ENCODE data around the gene MAST4.

MAST4 gene

GRCh38 chr5:66949066-66949465 lies 352.9 kb downstream of the MAST4 start:
- TF ChIP-seq, protein P1, sequence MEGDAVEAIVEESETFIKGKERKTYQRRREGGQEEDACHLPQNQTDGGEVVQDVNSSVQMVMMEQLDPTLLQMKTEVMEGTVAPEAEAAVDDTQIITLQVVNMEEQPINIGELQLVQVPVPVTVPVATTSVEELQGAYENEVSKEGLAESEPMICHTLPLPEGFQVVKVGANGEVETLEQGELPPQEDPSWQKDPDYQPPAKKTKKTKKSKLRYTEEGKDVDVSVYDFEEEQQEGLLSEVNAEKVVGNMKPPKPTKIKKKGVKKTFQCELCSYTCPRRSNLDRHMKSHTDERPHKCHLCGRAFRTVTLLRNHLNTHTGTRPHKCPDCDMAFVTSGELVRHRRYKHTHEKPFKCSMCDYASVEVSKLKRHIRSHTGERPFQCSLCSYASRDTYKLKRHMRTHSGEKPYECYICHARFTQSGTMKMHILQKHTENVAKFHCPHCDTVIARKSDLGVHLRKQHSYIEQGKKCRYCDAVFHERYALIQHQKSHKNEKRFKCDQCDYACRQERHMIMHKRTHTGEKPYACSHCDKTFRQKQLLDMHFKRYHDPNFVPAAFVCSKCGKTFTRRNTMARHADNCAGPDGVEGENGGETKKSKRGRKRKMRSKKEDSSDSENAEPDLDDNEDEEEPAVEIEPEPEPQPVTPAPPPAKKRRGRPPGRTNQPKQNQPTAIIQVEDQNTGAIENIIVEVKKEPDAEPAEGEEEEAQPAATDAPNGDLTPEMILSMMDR (IDR thresholded peaks at IDR 0.05; ENCODE audit: low read depth, low read length): no peak
- H3K4me3 ChIP-seq (ENCODE audit: low read depth, low read length): no peak overlapping the region

- TF ChIP-seq, protein P1 (IDR thresholded peaks at IDR 0.05; ENCODE audit: low read depth, low read length): no peak
- H3K4me3 ChIP-seq (ENCODE audit: low read depth, low read length): no peak overlapping the region
Observed at GRCh38 chr5:66952153-66952552, 356.0 kb downstream of the MAST4 start.

GRCh38 chr5:66956439-66956838 lies 360.2 kb downstream of the MAST4 start:
- TF ChIP-seq, protein P1 (IDR thresholded peaks at IDR 0.05; ENCODE audit: low read depth, low read length): no peak
- H3K4me3 ChIP-seq (ENCODE audit: low read depth, low read length): no peak overlapping the region

GRCh38 chr5:66958201-66958979 lies 362.2 kb downstream of the MAST4 start:
- H3K4me3 ChIP-seq (ENCODE audit: low read depth, low read length): peak overlapping the region; percentile 61
- TF ChIP-seq, protein P1 (IDR thresholded peaks at IDR 0.05; ENCODE audit: low read depth, low read length): no peak

DNA sequence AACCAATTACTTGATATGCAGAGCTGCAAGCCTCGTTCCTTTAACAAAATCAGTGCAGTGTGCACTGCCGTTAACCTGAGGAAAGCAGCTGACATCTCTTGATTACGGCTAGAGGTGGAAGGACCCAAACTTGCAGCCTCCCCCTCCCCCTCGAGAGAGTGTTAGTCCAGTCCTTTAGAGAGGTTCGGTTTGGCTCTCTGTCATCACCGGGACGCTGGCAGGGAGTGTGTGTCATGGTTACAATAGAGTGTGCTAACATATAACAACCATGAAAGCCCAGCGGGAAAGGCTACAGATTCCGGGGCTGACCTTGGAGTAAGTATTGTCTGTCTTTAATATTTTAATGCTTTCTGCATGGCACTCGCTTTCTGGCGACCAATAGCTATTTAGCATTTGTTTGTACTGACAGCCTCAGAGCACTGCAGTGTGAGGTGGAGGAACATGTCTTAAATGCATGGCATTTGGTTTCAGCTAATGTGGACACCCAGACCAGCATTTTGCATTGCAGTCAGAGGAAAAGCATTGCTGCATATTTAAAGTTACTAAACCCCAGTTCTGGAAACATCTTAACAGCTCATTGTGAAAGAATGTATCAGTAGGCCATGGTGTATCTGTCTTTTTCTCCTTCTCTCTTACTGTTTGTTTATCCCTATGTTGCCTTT lies 362.9 kb downstream of the MAST4 start:
- H3K4me3 ChIP-seq (ENCODE audit: low read depth, low read length): peak overlapping the region; percentile 61
- TF ChIP-seq, protein P1 (IDR thresholded peaks at IDR 0.05; ENCODE audit: low read depth, low read length): no peak

DNA sequence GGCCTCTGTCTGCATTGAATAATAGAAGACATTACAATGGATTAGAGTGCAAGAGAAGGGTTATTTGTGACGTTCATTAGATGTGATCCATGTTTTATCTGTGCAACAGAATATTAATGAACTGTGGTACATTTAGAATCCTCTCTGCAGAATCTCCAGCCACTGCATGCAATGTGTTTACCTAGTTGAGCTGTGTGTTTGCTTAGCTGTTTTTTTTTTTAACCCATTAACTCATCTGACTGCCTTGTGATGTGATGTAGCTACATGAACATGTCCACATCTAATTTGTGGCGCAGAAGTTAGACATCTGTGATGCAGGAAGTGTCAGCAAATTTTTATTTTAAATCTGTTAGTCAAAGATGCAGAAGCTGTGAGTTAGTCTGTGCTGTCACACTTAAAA lies 363.5 kb downstream of the MAST4 start:
- H3K4me3 ChIP-seq (ENCODE audit: low read depth, low read length): peak overlapping the region; percentile 61
- TF ChIP-seq, protein P1 (IDR thresholded peaks at IDR 0.05; ENCODE audit: low read depth, low read length): no peak

Measured in WI38 (cell line).